GDM1 (cell line): ENCODE measurements around the gene CUBN.

Experiments used
- DNase-seq: peaks from one replicate; lab custom pipeline; 2025; lab: John Stamatoyannopoulos, UW

CUBN gene

DNA sequence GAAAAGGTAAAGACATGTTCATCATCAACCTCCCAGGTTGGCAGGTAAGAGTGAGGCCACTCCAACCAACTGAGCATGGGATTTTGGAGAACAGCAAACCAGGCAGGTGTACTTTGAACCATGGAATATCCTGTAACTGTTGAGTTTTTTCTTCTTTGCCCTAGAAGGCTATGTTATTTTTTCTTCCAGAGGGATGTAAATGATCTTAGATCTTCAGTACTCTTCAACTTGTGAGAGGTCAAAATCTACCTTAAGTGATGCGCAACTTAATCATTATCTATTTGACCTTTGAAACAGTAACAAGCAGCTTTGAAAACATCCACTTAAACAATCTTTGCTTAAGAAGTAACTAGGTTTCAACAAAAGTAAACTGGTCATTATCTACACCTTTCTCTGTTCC, at the start of gene CUBN:
TSS of gene CUBN (minus strand) at position 71 of the 400 bp plus-strand sequence. CDS start at position 25, 46 bp downstream.
- no peak for DNase-seq

DNA sequence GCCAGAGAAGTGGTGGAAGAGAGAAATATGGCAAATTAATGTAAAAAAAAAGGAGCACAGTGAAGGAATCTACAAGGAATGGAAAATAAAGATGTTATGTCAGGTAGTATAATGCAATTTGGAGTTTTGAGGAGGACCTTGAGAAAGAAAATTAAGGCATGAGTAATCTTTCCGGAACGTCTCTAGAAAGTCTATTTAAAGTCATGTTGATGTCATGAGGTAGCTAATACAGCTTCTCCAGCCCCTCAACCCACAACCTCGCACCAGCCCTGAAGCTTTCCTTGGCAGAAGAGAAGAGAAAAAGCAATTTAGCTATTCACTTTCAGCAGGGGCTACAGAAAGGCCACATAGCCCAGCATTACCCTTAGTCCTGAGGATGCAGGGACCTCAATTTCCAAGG, 49.4 kb upstream of the CUBN start:
- DNase-seq: no peak

DNA sequence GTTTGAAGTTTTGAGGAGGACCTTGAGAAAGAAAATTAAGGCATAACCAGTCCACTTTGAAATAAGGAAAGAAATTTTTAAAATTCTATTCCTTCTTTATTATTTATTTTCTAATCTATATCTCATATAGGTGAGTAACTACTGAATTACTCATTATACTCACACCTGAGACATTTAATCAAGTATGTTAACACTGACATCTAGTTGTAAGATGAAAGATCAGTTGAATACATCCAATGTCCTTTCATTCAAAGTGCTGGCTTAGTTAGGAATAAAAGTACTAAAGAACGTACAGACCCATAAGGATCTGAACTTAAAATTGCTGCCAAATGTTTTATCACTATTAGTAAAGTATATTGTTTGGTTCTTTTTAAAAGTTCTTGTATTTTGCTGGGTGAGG, 48.4 kb upstream of the CUBN start:
- DNase-seq: no peak

DNA sequence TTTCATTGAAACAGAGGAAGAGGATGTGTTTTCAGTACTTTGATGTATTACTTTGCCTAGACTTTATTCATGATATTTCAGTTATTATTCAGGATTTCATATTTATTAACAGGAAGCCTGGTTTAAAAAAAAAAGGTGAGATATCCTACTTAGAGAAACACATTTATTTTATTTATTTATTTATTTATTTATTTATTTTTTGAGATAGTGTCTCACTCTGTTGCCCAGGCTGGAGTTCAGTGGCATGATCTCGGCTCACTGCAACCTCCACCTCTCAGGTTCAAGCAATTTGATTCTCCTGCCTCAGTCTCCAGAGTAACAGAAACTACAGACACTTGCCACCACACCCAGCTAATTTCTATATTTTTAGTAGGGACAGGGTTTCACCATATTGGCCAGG, 47.4 kb upstream of the CUBN start:
- no peak for DNase-seq

DNA sequence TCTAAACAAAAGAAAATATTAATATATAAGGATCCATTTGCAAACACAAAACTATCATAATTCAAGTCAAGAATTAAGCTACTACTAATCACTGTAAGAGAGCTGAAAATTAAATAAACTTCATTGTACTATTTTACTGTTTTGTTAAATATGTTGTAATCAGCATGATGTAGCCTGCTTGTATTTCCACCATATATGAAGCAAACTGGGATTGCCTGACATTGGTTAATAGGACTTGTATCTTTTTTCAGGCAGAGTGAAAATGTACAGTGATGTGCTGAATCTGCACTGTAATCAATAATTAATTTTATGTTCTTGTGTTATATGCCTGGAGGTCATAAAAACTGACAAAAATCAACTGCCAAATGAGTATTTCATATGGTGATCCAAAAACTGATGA, 46.5 kb upstream of the CUBN start:
- DNase-seq: no peak

DNA sequence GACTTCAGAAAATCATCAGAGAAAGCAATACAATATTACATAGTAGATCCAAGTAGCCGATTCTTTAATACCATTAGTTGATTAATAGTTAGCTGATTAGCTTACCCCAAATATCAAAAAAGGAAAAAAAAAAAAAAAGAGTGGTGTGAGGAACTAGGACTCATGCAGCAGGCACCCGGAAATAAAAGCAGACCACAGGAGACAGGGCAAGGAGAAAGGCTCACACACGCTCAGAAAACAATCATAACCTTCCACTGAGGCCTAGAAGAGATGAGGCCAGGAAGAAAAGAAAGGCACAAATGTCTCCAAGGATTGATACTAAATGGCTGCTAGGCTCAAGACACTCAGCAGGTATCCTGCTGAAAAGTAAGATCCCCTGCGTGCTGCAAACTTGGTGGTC, 45.9 kb upstream of the CUBN start:
- DNase-seq: peak; percentile 6

DNA sequence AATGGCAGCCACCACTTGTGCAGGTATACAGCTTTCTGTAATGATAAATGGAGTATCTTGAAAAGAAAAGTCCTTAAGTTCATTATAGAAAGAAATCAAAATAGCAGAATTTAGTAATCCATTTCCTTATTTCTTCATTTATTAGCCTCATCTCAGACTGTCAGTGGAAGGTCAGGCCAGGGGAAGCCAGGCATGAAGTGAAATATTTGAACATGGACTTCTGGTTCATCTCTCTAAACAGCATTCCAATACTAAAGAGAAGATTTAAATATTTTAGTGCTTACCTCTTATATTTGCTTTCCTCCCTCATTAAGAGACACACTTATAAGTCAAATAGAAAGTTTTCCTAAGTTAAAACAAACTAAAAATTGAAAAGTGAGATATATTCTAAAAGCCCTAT, 45.0 kb upstream of the CUBN start:
- no peak for DNase-seq

DNA sequence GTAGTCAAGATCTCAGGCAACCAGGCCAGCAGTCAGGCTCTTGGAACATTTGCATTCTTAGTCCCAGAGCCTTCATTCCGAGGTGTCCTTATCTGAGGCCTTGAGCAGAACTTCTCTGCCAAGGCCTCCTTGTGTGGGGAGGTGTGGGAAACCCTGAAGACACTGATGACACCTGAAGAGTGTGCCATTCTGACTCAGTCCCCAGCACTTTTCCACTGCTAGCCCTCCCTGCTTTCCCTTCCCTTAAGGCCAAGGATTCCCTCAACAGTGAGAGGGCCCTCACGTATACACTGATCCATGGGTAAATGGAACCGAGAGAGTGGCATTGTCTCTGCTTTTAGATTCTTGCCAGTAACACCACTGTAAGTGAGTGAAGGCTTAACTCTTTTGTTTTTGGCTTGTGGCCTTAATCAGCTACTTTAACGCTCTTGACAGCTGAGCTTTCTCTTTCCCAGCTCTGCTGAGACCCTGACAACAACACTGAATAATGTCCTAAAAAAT, 41.6 kb upstream of the CUBN start:
- no peak for DNase-seq

DNA sequence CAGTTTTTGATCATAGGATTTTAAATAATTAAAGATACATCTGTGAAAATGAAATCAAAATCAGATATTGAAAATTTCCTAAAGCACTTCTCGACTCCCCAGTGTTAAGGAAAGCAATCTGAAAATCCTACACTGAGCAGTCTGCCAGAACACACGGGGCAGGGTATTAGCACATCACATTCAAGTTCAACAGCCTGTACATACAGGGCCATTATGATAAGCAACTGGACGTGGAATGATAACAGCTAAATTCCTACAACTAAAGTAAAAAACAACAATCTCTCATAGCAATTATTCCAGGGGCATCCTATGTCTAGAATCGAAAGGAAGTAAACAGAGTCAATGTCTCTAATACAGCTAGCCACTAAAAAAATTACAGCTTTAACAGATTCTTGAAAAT, 40.2 kb upstream of the CUBN start:
- DNase-seq: no peak

DNA sequence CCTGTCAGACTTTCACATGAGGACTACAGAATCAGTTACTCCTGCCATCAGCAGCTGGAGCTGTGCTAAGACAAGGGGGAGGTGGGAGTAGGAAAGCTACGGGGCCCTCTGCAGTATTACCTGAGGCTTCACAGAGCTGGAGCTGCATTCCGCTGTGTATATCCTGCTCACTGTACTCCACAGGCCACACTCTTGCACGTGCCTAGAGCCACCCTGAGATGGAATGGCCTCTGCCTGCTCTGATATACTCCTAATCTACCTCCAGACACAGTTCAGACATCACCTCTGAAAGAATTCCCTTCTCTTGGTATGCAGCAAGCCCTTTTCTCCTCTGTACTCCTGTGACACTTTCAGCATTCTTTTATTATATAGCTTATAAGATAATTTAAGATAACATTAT, 37.1 kb upstream of the CUBN start:
- no peak for DNase-seq

DNA sequence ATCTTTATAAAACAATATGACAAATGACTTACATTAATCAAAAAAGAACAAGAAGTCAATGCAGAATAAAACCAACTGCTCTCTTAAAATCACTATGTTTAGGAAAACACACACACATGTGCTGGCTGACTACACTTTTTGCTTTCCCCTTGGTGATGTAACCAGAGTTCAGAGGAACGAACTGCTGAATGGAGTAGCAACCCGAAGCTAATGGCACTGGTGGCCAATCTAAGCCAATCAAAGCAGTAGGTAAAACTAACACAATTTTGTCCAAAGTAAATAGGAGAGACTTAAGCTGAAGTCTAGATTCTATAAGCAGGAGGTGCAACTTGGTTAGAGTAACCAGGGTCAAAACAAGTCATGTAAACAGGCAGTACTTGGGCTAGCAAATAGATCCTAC, 33.2 kb upstream of the CUBN start:
- no peak for DNase-seq

DNA sequence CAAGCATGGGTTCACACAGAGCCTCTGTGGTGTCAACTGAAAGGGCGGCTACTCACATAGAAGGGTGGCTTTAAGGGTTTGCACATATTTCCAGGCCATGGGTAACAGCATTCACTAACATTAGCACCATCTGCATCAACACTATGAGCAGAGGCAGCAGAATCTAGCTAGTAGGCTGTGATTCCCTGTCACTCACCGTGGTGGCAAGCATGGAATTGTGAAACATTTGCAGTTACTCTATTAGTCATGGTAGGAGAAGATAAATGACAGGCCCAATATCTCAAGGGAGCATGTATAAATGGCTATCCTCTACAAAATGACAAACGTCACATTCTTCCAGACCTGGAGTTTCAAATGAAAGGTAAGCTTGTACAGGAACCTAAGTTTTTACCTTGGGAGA, 32.2 kb upstream of the CUBN start:
- DNase-seq: no peak

DNA sequence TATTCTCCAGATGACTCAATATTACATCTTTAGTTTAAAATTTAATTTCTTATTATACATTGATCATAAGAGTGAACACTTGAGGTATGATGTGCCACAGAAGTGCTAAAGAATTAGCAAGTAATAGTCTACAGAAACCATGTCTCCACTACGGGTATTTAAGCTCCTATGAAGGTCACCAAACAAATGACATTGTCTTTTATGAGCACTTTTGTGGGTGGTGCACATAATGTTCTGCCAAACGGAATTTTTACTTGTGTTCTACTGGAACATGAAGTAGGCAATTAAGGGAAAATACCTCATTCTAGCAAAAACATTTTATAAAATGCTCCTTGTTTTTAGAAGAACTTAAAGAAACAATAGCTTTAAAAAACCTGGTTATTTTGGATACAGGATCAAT, 27.4 kb upstream of the CUBN start:
- DNase-seq: no peak

DNA sequence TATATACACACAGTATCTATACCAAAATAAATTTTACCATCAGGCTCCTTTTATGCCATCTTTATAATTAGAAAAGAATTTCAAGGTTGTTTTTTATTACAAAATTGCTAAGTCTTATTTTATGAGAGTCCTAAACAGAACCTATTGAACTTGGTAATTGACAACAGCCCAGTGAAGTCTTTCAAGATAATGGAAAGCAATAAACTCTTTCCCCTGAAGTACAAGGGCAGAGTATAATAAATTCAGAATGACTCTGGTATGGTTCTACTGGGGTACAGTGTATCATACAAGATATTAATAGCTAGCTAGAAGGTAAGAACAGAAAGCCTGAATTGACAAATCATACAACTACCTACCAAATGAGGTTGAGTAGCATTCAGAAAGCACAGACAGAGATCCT, 26.2 kb upstream of the CUBN start:
- no peak for DNase-seq

DNA sequence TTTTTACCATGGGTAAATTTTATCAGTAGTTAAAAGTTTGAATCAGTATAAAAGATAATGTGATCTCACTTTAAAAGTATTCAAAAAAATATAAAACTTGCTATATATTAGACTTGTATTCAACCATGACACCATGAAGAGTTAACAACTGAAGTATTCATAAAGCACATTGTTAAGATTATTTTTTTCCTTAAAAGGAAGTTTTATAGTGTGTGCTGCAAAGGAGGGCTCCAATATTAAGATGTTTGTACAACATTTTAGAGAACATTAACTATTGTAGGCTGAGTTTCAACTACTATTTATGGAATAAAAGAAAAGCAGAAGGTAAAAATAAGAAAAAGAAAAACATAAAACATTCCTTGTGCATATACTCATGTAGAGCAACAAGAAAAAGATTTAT, 24.5 kb upstream of the CUBN start:
- no peak for DNase-seq

DNA sequence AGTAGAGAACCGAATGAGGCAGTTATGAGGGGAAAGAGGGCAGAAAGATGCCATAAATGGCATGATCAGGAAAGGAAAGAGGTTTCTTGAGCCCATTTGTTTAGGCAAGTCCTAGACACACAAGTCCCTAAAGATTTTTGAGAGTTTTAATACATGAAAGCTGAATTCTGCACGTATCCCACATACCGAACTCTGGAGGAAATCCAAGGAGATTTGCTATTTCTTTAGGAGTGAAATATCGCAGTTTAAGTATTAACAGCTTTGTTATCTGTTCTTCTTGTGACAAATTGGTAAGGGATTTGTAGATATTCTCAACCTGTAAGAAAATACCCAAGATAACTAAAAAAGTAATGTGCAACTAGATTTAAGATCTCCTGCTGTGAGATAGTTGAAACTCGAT, 23.7 kb upstream of the CUBN start:
- DNase-seq: no peak

DNA sequence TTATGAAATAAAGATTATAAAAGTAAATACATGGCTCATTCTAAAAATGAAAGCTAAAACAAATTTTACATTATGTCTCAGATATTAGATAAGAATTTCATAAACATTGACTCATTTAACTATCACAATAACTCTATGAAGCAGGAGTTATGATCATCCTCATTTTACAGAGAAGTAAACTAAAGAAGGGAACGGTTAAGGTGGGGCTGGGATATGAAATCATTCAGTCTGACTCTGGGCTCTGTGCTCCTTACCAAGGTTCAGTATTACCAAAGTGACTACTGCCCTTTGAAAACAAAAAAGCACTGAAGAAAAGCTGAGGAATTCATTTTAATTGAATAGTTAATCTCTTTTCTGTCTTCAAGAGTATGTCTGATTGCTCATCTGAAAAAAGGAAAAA, 22.1 kb upstream of the CUBN start:
- no peak for DNase-seq

DNA sequence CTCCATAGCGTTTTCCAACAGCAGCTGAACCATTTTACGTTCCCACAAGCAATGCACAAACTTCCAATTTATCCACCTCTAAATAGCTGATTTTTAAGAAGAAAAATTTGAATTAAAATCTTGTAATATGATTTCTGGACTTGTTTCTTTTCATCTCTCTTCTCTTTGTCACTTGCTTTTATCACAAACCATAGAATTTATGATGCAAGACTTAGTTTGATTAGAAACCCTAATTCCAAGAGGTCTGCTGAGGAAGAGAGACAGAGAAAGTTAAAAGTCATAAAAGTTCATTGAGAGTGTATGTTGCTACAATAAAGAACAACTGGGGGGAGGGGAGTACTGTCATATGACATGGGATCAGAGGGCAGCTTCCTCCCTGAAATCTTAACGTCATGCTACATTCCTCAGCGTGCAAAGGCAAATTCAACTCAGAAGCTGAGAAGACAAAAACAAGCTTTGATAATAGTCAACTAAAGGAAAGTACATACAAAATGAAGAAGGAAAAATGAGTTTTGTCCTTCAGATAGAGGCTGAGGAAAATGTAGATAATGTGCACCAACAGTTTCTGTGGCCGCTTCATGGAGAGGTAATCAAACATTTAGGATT, 18.4 kb upstream of the CUBN start:
- DNase-seq: no peak

DNA sequence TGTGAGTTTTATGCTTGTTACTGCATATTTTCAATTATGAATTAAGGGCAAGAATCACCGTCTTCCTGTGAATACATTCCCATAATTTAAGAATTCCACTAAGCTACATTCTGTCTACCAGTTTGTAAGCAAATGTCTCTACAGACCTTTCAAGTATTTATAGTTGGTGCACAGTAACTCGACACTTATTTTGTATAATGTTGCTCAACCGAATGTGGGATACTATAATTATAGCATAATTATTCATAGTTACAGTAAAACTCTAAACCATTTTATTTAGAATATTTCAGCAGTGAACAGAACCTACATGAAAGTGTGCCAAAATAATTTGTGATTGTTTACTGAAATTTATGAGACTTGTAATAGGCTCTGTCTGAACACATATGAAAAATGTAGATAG, 17.3 kb upstream of the CUBN start:
- no peak for DNase-seq

DNA sequence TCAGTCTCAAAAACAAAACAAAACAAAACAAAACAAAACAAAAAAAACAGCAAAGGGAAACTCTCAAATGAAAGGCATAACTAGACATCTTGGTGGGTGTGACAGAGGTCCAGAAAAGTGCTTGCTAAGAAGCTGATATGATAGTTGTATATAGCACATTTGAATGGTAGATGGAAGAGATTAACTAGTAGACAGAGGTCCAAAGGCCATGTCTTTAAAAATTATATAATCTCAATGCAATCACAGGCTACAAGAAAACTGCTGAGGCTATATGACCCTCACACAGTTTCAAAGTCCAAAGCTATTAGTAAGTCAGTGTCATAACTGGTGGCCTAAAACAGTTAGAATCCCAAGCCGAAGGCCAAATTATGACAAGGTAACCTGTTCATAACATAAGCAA, 15.6 kb upstream of the CUBN start:
- DNase-seq: no peak

DNA sequence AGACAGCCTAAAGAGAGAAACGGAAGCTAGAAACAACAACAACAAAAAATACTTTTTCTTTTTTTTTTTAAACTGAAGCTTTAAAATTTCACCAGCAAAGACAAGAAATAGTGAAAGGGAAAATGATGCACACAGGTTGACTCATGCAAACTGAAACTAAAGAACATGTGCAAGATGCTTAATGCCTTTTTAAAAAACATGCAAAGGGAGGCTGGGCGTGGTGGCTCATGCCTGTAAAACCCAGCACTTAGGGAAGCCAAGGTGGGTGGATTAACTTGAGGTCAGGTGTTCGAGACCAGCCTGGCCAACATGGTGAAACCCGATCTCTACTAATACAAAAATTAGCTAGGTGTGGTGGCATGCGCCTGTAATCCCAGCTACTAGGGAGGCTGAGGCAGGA, 15.1 kb upstream of the CUBN start:
- DNase-seq: no peak

DNA sequence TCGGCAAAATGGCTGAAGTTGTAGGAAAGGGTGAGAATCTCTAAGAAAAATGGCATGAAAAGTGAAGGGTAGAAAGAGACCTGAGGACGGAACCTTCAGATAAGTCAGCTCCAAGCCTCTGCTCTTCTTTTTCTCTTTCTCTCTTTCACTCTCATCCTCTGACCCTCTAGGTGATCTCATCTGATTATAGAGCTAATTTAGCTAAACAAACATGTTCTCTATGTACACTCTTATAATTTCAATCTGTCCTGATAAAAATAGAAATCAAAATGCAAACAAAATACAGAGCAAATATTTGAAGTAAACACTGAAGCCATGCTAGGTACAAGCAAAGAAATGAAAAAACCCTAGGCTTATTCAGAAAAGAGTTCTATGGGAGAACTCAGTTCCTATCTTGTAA, 14.4 kb upstream of the CUBN start:
- DNase-seq: no peak

DNA sequence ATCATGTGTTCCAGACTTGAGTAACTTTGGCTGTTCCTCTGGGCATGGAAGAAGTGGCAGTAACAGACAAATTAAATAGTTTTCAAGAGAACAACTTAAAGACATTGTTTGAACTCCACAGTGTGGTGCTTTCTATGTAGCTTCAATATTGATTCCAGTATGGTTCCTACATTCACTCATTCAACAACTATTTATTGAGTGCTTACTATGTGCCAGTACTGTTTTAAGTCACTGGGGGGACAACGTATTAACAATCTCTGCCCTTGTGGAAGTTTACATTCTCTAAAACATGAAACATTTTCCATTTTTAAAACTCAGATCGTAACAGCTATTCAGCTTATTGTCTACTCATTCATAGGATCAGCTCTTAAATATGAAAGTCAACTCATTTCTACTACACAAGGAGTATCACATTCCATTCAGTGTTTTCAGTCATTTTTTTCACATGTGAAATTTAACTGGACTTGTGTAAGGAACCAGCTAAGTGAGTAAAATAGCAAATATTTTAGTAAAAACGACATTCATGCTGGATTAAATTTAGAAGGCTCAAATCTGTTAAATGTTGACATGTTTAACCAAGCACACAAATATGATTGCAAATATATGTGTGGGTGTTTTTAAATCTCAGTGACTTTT, 13.6 kb upstream of the CUBN start:
- DNase-seq: no peak

DNA sequence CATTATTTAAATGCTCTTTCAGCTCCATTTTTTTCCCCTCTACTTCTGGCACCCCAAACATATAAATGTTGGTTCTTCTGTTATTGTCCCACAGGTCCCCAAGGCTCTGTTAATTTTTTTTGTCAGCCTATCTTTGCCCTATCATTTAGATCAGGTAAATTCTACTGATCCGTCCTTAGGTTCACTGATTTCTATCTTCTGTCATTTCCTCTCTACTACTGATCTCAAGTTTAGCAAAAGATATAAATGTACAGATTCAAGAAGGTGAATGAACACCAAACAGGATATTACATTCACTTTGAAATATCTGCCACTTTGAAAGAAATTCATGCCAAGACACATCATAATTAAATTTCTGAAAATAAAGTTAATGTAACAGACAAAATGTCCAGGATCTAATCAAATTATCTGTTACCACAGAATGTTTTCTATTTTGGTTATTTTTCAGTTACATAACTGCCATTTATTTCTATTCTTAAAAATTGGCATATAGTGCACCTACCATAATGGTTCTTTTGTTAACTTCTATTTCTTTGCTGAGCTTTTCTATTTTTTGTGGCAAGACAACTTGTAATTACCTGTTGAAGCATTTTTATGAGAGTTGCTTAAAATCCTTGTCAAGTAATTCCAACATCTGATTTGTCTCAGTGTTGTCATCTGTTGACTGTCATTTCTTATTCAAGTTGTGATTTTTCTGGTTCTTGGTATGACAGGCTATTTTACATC, 12.1 kb upstream of the CUBN start:
- DNase-seq: no peak
